Osteocyte (in vitro differentiated cells): ENCODE data around the gene TARM1. TPM values are rescaled to one million over a fixed set of nuclear protein-coding genes. Genes with fewer than 3 reads are reported as not detected.

ENCODE experiments used
- DNase-seq: peaks from one replicate; pipeline ENCODE4 v3.0.0; 2021; ENCODE audit warnings: mixed read lengths; ENCODE audit not compliant: unreplicated experiment; ENCODE audit errors: extremely low spot score
- H3K27ac Mint-ChIP-seq: one replicate; pipeline ENCODE4 v1.8.0; 2021; ENCODE audit warnings: mild to moderate bottlenecking, mixed read lengths; ENCODE audit not compliant: unreplicated experiment
- H3K27me3 Mint-ChIP-seq: one replicate; pipeline ENCODE4 v1.8.0; 2021; ENCODE audit warnings: mixed read lengths; ENCODE audit not compliant: unreplicated experiment
- H3K36me3 Mint-ChIP-seq: one replicate; pipeline ENCODE4 v1.8.0; 2021; ENCODE audit warnings: mixed read lengths; ENCODE audit not compliant: unreplicated experiment
- H3K4me1 Mint-ChIP-seq: one replicate; pipeline ENCODE4 v1.8.0; 2021; ENCODE audit warnings: mixed read lengths; ENCODE audit not compliant: unreplicated experiment
- H3K4me3 Mint-ChIP-seq: one replicate; pipeline ENCODE4 v1.8.0; 2021; ENCODE audit warnings: mild to moderate bottlenecking, moderate library complexity, mixed read lengths; ENCODE audit not compliant: unreplicated experiment
- H3K9me3 Mint-ChIP-seq: one replicate; pipeline ENCODE4 v1.8.0; 2021; ENCODE audit warnings: mixed read lengths; ENCODE audit not compliant: unreplicated experiment
- CTCF ChIP-seq: fragments of 200-600 bp; sonication (generic); IDR thresholded peaks from 2 replicates; pipeline ENCODE4 v1.5.0; 2021; ENCODE audit warnings: antibody characterized with exemption, mild to moderate bottlenecking, moderate library complexity
- long read RNA-seq: library from polyadenylated mRNA; unstranded; transcript quantifications from one replicate; pipeline ENCODE4 v2.0.0, GENCODE V29; 2021
- total RNA-seq: library from RNA; stranded (reverse); gene quantifications from 2 replicates; pipeline ENCODE4 v1.2.1, GENCODE V29; 2021

The TARM1 gene
- total RNA-seq = not detected in 2 replicates
- long read RNA-seq = 0 reads

GRCh38 chr19:54081032-54081431 is at the start of gene TARM1:
TARM1 (minus strand) TSS chr19:54081365; CDS start chr19:54081340, 25 bp downstream.
- no peak for TF ChIP-seq CTCF
- Mint-ChIP-seq H3K36me3 (no peaks in the 10 kb centered on the region), H3K4me3 (no peak within 1 kb of the TSS), H3K27me3 (no peaks in the 10 kb centered on the region), H3K27ac (no peak within 1 kb of the TSS), H3K4me1 (no peaks in the 10 kb centered on the region), H3K9me3 (peaks cover 2% of the 10 kb centered on the region)
- DNase-seq = no peak

GRCh38 chr19:54129617-54129996 is 48.4 kb upstream of the TARM1 start:
- Mint-ChIP-seq H3K4me1 (no peaks in the 10 kb centered on the region), H3K4me3 (no peak overlapping the region), H3K9me3 (no peaks in the 10 kb centered on the region), H3K27me3 (peaks cover 5% of the 10 kb centered on the region), H3K27ac (no peak overlapping the region), H3K36me3 (peaks cover 11% of the 10 kb centered on the region)
- DNase-seq = no peak
- TF ChIP-seq CTCF = no peak

- no peaks in the 10 kb centered on the region for H3K9me3 Mint-ChIP-seq
- peaks cover 13% of the 10 kb centered on the region for H3K36me3 Mint-ChIP-seq
- no peaks in the 10 kb centered on the region for H3K4me1 Mint-ChIP-seq
- H3K27me3 Mint-ChIP-seq = no peaks in the 10 kb centered on the region
- no peak for TF ChIP-seq CTCF
- H3K27ac Mint-ChIP-seq = no peak overlapping the region
- no peak overlapping the region for H3K4me3 Mint-ChIP-seq
- no peak for DNase-seq
These were observed 47.8 kb upstream of the TARM1 start for GRCh38 chr19:54128796-54129616.

GRCh38 chr19:54128441-54128725 is 47.2 kb upstream of the TARM1 start:
- DNase-seq = no peak
- H3K36me3 Mint-ChIP-seq = peaks cover 14% of the 10 kb centered on the region
- TF ChIP-seq CTCF = no peak
- H3K27me3 Mint-ChIP-seq = no peaks in the 10 kb centered on the region
- H3K9me3 Mint-ChIP-seq = no peaks in the 10 kb centered on the region
- no peak overlapping the region for H3K4me3 Mint-ChIP-seq
- no peaks in the 10 kb centered on the region for H3K4me1 Mint-ChIP-seq
- H3K27ac Mint-ChIP-seq = no peak overlapping the region

- no peak overlapping the region for H3K4me3 Mint-ChIP-seq
- peaks cover 16% of the 10 kb centered on the region for H3K36me3 Mint-ChIP-seq
- no peaks in the 10 kb centered on the region for H3K9me3 Mint-ChIP-seq
- H3K27ac Mint-ChIP-seq = no peak overlapping the region
- TF ChIP-seq CTCF = no peak
- no peaks in the 10 kb centered on the region for H3K27me3 Mint-ChIP-seq
- no peaks in the 10 kb centered on the region for H3K4me1 Mint-ChIP-seq
- DNase-seq = no peak
These were observed 46.7 kb upstream of the TARM1 start for GRCh38 chr19:54127688-54128440.
